ENCODE results near the gene SVOP. TPM values are rescaled to one million over a fixed set of nuclear protein-coding genes. Genes with fewer than 3 reads are reported as not detected.

SVOP gene
- total RNA-seq, 1 donor from 2014 or later = not detected

- DNase-seq (ENCODE audit: low read depth) (no peak), FAIRE-seq (no peak)
- H3K27me3 Mint-ChIP-seq (ENCODE audit: low read depth, unreplicated experiment) = peaks cover 13% of the 10 kb centered on the region
- H3K36me3 Mint-ChIP-seq (ENCODE audit: low read depth, unreplicated experiment) = no peaks in the 10 kb centered on the region
- Histone ChIP-seq H3K9me3 (ENCODE audit: insufficient read depth, low read depth, low read length) (peaks cover 10% of the 10 kb centered on the region), H3K4me3 (ENCODE audit: insufficient read depth, low read depth, low read length) (no peak overlapping the region), H4K20me1 (ENCODE audit: insufficient read depth, low read length) (no peaks in the 10 kb centered on the region), H3K79me2 (ENCODE audit: insufficient read depth, low read length) (no peaks in the 10 kb centered on the region), H3K4me1 (ENCODE audit: insufficient read depth, low read length) (no peaks in the 10 kb centered on the region), H3K4me2 (ENCODE audit: low read length) (no peak overlapping the region), H2AFZ (ENCODE audit: low read depth, low read length) (no peak overlapping the region), H3K36me3 (ENCODE audit: insufficient read depth, low read length) (no peaks in the 10 kb centered on the region), H3K9ac (ENCODE audit: low read length) (no peak overlapping the region), H3K27me3 (ENCODE audit: insufficient read depth, low read length) (no peaks in the 10 kb centered on the region), H3K27ac (ENCODE audit: low read depth, low read length) (no peak overlapping the region)
- H3K9me3 Mint-ChIP-seq (ENCODE audit: unreplicated experiment) = no peaks in the 10 kb centered on the region
- TF ChIP-seq EZH2 (IDR thresholded peaks at IDR 0.05; ENCODE audit: insufficient read depth, low read length) = no peak
- no peak for TF ChIP-seq CTCF (IDR thresholded peaks at IDR 0.05; ENCODE audit: insufficient read depth, low read depth, low read length)
- no peak overlapping the region for H3K4me3 Mint-ChIP-seq (ENCODE audit: unreplicated experiment)
- H3K4me1 Mint-ChIP-seq (ENCODE audit: low read depth, unreplicated experiment) = no peaks in the 10 kb centered on the region
- H3K27ac Mint-ChIP-seq (ENCODE audit: unreplicated experiment) = no peak overlapping the region
Observed at GRCh38 chr12:108982621-108983219, 38.1 kb downstream of the SVOP start.

- Histone ChIP-seq H3K9ac (ENCODE audit: low read length) (no peak overlapping the region), H3K4me1 (ENCODE audit: insufficient read depth, low read length) (no peaks in the 10 kb centered on the region), H3K4me2 (ENCODE audit: low read length) (no peak overlapping the region), H3K4me3 (ENCODE audit: insufficient read depth, low read depth, low read length) (no peak overlapping the region), H2AFZ (ENCODE audit: low read depth, low read length) (no peak overlapping the region), H3K36me3 (ENCODE audit: insufficient read depth, low read length) (no peaks in the 10 kb centered on the region), H3K79me2 (ENCODE audit: insufficient read depth, low read length) (no peaks in the 10 kb centered on the region), H3K9me3 (ENCODE audit: insufficient read depth, low read depth, low read length) (peaks cover 10% of the 10 kb centered on the region), H3K27ac (ENCODE audit: low read depth, low read length) (no peak overlapping the region), H3K27me3 (ENCODE audit: insufficient read depth, low read length) (no peaks in the 10 kb centered on the region), H4K20me1 (ENCODE audit: insufficient read depth, low read length) (no peaks in the 10 kb centered on the region)
- H3K36me3 Mint-ChIP-seq (ENCODE audit: low read depth, unreplicated experiment) = no peaks in the 10 kb centered on the region
- H3K4me3 Mint-ChIP-seq (ENCODE audit: unreplicated experiment) = no peak overlapping the region
- H3K27ac Mint-ChIP-seq (ENCODE audit: unreplicated experiment) = no peak overlapping the region
- no peaks in the 10 kb centered on the region for H3K4me1 Mint-ChIP-seq (ENCODE audit: low read depth, unreplicated experiment)
- no peak for FAIRE-seq
- TF ChIP-seq CTCF (IDR thresholded peaks at IDR 0.05; ENCODE audit: insufficient read depth, low read depth, low read length) (no peak), EZH2 (IDR thresholded peaks at IDR 0.05; ENCODE audit: insufficient read depth, low read length) (no peak)
- peaks cover 12% of the 10 kb centered on the region for H3K27me3 Mint-ChIP-seq (ENCODE audit: low read depth, unreplicated experiment)
- H3K9me3 Mint-ChIP-seq (ENCODE audit: unreplicated experiment) = no peaks in the 10 kb centered on the region
- DNase-seq (ENCODE audit: low read depth) = no peak
Observed at GRCh38 chr12:108981835-108982234, 39.0 kb downstream of the SVOP start.

GRCh38 chr12:108980831-108981618 lies 39.8 kb downstream of the SVOP start:
- Histone ChIP-seq H3K36me3 (ENCODE audit: insufficient read depth, low read length) (no peaks in the 10 kb centered on the region), H3K79me2 (ENCODE audit: insufficient read depth, low read length) (no peaks in the 10 kb centered on the region), H3K27me3 (ENCODE audit: insufficient read depth, low read length) (no peaks in the 10 kb centered on the region), H3K4me2 (ENCODE audit: low read length) (no peak overlapping the region), H3K4me1 (ENCODE audit: insufficient read depth, low read length) (no peaks in the 10 kb centered on the region), H3K9me3 (ENCODE audit: insufficient read depth, low read depth, low read length) (peaks cover 10% of the 10 kb centered on the region), H4K20me1 (ENCODE audit: insufficient read depth, low read length) (no peaks in the 10 kb centered on the region), H3K4me3 (ENCODE audit: insufficient read depth, low read depth, low read length) (no peak overlapping the region), H3K9ac (ENCODE audit: low read length) (no peak overlapping the region), H3K27ac (ENCODE audit: low read depth, low read length) (peak overlapping the region; percentile 19), H2AFZ (ENCODE audit: low read depth, low read length) (no peak overlapping the region)
- DNase-seq (ENCODE audit: low read depth) (peak; percentile 81), FAIRE-seq (no peak)
- Mint-ChIP-seq H3K4me1 (ENCODE audit: low read depth, unreplicated experiment) (no peaks in the 10 kb centered on the region), H3K36me3 (ENCODE audit: low read depth, unreplicated experiment) (no peaks in the 10 kb centered on the region), H3K9me3 (ENCODE audit: unreplicated experiment) (no peaks in the 10 kb centered on the region), H3K27me3 (ENCODE audit: low read depth, unreplicated experiment) (peaks cover 11% of the 10 kb centered on the region), H3K27ac (ENCODE audit: unreplicated experiment) (no peak overlapping the region), H3K4me3 (ENCODE audit: unreplicated experiment) (no peak overlapping the region)
- TF ChIP-seq CTCF (IDR thresholded peaks at IDR 0.05; ENCODE audit: insufficient read depth, low read depth, low read length) (no peak), EZH2 (IDR thresholded peaks at IDR 0.05; ENCODE audit: insufficient read depth, low read length) (no peak)

All from astrocyte (in vitro differentiated cells and primary cell).